ENCODE measurements around the gene IFT122.

IFT122 gene

GRCh38 chr3:129560911-129561594, 121.0 kb downstream of the IFT122 start:
- TF ChIP-seq CTCF (IDR thresholded peaks at IDR 0.05; ENCODE audit: poor library complexity, severe bottlenecking): no peak
- ATAC-seq (ENCODE audit: low read depth): 0 out of 3 replicates have a peak, but pooled peaks have one; percentile 20
- no peak overlapping the region for H3K27ac ChIP-seq (ENCODE audit: poor library complexity, severe bottlenecking)

GRCh38 chr3:129561619-129562248, 121.7 kb downstream of the IFT122 start:
- DNase-seq (ENCODE audit: low spot score): no peak
- Histone ChIP-seq H3K36me3 (ENCODE audit: low read depth) (no peaks in the 10 kb centered on the region), H3K27ac (ENCODE audit: poor library complexity, severe bottlenecking) (no peak overlapping the region)

More at GRCh38 chr3:129560911-129561594, 121.0 kb downstream of the IFT122 start:
- Histone ChIP-seq H3K4me3 (ENCODE audit: severe bottlenecking) (no peak overlapping the region), H3K4me1 (ENCODE audit: insufficient read depth, poor library complexity, severe bottlenecking) (no peaks in the 10 kb centered on the region), H3K27me3 (ENCODE audit: insufficient read depth, poor library complexity, severe bottlenecking) (no peaks in the 10 kb centered on the region), H3K9me3 (ENCODE audit: severe bottlenecking) (no peaks in the 10 kb centered on the region), H3K36me3 (ENCODE audit: low read depth) (no peaks in the 10 kb centered on the region)
- no peak for DNase-seq (ENCODE audit: low spot score)

GRCh38 chr3:129562803-129563202, 122.8 kb downstream of the IFT122 start:
- Histone ChIP-seq H3K4me1 (ENCODE audit: insufficient read depth, poor library complexity, severe bottlenecking) (no peaks in the 10 kb centered on the region), H3K4me3 (ENCODE audit: severe bottlenecking) (no peak overlapping the region), H3K9me3 (ENCODE audit: severe bottlenecking) (no peaks in the 10 kb centered on the region), H3K27me3 (ENCODE audit: insufficient read depth, poor library complexity, severe bottlenecking) (no peaks in the 10 kb centered on the region), H3K36me3 (ENCODE audit: low read depth) (no peaks in the 10 kb centered on the region), H3K27ac (ENCODE audit: poor library complexity, severe bottlenecking) (no peak overlapping the region)
- TF ChIP-seq CTCF (IDR thresholded peaks at IDR 0.05; ENCODE audit: poor library complexity, severe bottlenecking): no peak
- DNase-seq (ENCODE audit: low spot score): no peak
- ATAC-seq (ENCODE audit: low read depth): no peak

More at GRCh38 chr3:129561619-129562248, 121.7 kb downstream of the IFT122 start:
- Histone ChIP-seq H3K4me3 (ENCODE audit: severe bottlenecking) (no peak overlapping the region), H3K9me3 (ENCODE audit: severe bottlenecking) (no peaks in the 10 kb centered on the region), H3K4me1 (ENCODE audit: insufficient read depth, poor library complexity, severe bottlenecking) (no peaks in the 10 kb centered on the region), H3K27me3 (ENCODE audit: insufficient read depth, poor library complexity, severe bottlenecking) (no peaks in the 10 kb centered on the region)
- ATAC-seq (ENCODE audit: low read depth): no peak
- no peak for TF ChIP-seq CTCF (IDR thresholded peaks at IDR 0.05; ENCODE audit: poor library complexity, severe bottlenecking)

- Histone ChIP-seq H3K4me3 (ENCODE audit: severe bottlenecking) (no peak overlapping the region), H3K36me3 (ENCODE audit: low read depth) (no peaks in the 10 kb centered on the region), H3K9me3 (ENCODE audit: severe bottlenecking) (no peaks in the 10 kb centered on the region), H3K4me1 (ENCODE audit: insufficient read depth, poor library complexity, severe bottlenecking) (no peaks in the 10 kb centered on the region), H3K27ac (ENCODE audit: poor library complexity, severe bottlenecking) (no peak overlapping the region), H3K27me3 (ENCODE audit: insufficient read depth, poor library complexity, severe bottlenecking) (no peaks in the 10 kb centered on the region)
- ATAC-seq (ENCODE audit: low read depth) (no peak), DNase-seq (ENCODE audit: low spot score) (no peak)
- no peak for TF ChIP-seq CTCF (IDR thresholded peaks at IDR 0.05; ENCODE audit: poor library complexity, severe bottlenecking)
These were observed 123.3 kb downstream of the IFT122 start for GRCh38 chr3:129563332-129563731.

All from RWPE2 (cell line).